Skeletal muscle satellite cell (primary cell): ENCODE measurements around the gene PACRG.
A peak's percentile ranks its signal among the peaks of the same experiment; 100 is the strongest.

Source experiments
- H3K27me3 ChIP-seq: 2 replicates; pipeline ENCODE4 v1.7.0; 2013; ENCODE audit warnings: low read length; ENCODE audit not compliant: control insufficient read depth, insufficient read depth
- H3K36me3 ChIP-seq: 2 replicates; pipeline ENCODE4 v1.7.0; 2013; ENCODE audit warnings: mild to moderate bottlenecking, control low read depth, low read length; ENCODE audit not compliant: insufficient read depth
- H3K4me1 ChIP-seq: 2 replicates; pipeline ENCODE4 v1.7.0; 2013; ENCODE audit warnings: low read length; ENCODE audit not compliant: control insufficient read depth, insufficient read depth
- H3K4me2 ChIP-seq: 2 replicates; pipeline ENCODE4 v1.7.0; 2013; ENCODE audit warnings: mild to moderate bottlenecking, low read length
- H3K4me3 ChIP-seq: 2 replicates; pipeline ENCODE4 v1.7.0; 2013; ENCODE audit warnings: low read length
- H3K9ac ChIP-seq: 2 replicates; pipeline ENCODE4 v1.7.0; 2013; ENCODE audit warnings: mild to moderate bottlenecking, low read depth, low read length, moderate library complexity
- H3K9me3 ChIP-seq: replicated peaks from 2 replicates; pipeline ENCODE4 v1.7.0; 2013; ENCODE audit warnings: mild to moderate bottlenecking, control low read depth, low read length

The PACRG gene

GRCh38 chr6:163169521-163169920 lies 441.7 kb downstream of the PACRG start:
- no peak overlapping the region for H3K4me2 ChIP-seq
- no peak overlapping the region for H3K4me3 ChIP-seq

GRCh38 chr6:163170294-163170883 lies 442.6 kb downstream of the PACRG start:
- no peaks in the 10 kb centered on the region for H3K36me3 ChIP-seq
- H3K4me3 ChIP-seq: no peak overlapping the region
- no peaks in the 10 kb centered on the region for H3K27me3 ChIP-seq
- H3K4me2 ChIP-seq: no peak overlapping the region
- H3K9ac ChIP-seq: no peak overlapping the region
- H3K9me3 ChIP-seq: no peaks in the 10 kb centered on the region
- no peaks in the 10 kb centered on the region for H3K4me1 ChIP-seq

More at GRCh38 chr6:163169521-163169920, 441.7 kb downstream of the PACRG start:
- no peaks in the 10 kb centered on the region for H3K27me3 ChIP-seq
- H3K36me3 ChIP-seq: no peaks in the 10 kb centered on the region
- no peaks in the 10 kb centered on the region for H3K9me3 ChIP-seq
- no peaks in the 10 kb centered on the region for H3K4me1 ChIP-seq
- no peak overlapping the region for H3K9ac ChIP-seq

- Histone ChIP-seq H3K27me3 (no peaks in the 10 kb centered on the region), H3K36me3 (no peaks in the 10 kb centered on the region), H3K4me1 (no peaks in the 10 kb centered on the region), H3K9ac (no peak overlapping the region), H3K4me2 (no peak overlapping the region), H3K4me3 (no peak overlapping the region), H3K9me3 (no peaks in the 10 kb centered on the region)
Observed at GRCh38 chr6:163173741-163174140, 446.0 kb downstream of the PACRG start.

- no peaks in the 10 kb centered on the region for H3K9me3 ChIP-seq
- no peak overlapping the region for H3K4me3 ChIP-seq
- no peak overlapping the region for H3K4me2 ChIP-seq
- no peaks in the 10 kb centered on the region for H3K36me3 ChIP-seq
- H3K4me1 ChIP-seq: no peaks in the 10 kb centered on the region
- no peaks in the 10 kb centered on the region for H3K27me3 ChIP-seq
- H3K9ac ChIP-seq: no peak overlapping the region
Observed at GRCh38 chr6:163175301-163175700, 447.5 kb downstream of the PACRG start.

- Histone ChIP-seq H3K36me3 (no peaks in the 10 kb centered on the region), H3K4me1 (no peaks in the 10 kb centered on the region), H3K9me3 (no peaks in the 10 kb centered on the region), H3K27me3 (no peaks in the 10 kb centered on the region), H3K9ac (no peak overlapping the region), H3K4me2 (no peak overlapping the region), H3K4me3 (no peak overlapping the region)
Observed at GRCh38 chr6:163176097-163176496, 448.3 kb downstream of the PACRG start.

GRCh38 chr6:163177007-163177406 lies 449.2 kb downstream of the PACRG start:
- Histone ChIP-seq H3K27me3 (no peaks in the 10 kb centered on the region), H3K4me2 (no peak overlapping the region), H3K9ac (no peak overlapping the region), H3K4me3 (no peak overlapping the region), H3K9me3 (no peaks in the 10 kb centered on the region), H3K36me3 (no peaks in the 10 kb centered on the region), H3K4me1 (no peaks in the 10 kb centered on the region)

GRCh38 chr6:163177892-163178420 lies 450.2 kb downstream of the PACRG start:
- Histone ChIP-seq H3K9ac (no peak overlapping the region), H3K27me3 (no peaks in the 10 kb centered on the region), H3K4me1 (no peaks in the 10 kb centered on the region)

GRCh38 chr6:163179061-163179460 lies 451.3 kb downstream of the PACRG start:
- H3K4me1 ChIP-seq: no peaks in the 10 kb centered on the region
- H3K36me3 ChIP-seq: no peaks in the 10 kb centered on the region
- no peak overlapping the region for H3K4me2 ChIP-seq
- no peak overlapping the region for H3K4me3 ChIP-seq
- H3K9ac ChIP-seq: no peak overlapping the region
- H3K9me3 ChIP-seq: no peaks in the 10 kb centered on the region
- no peaks in the 10 kb centered on the region for H3K27me3 ChIP-seq

More at GRCh38 chr6:163177892-163178420, 450.2 kb downstream of the PACRG start:
- Histone ChIP-seq H3K9me3 (no peaks in the 10 kb centered on the region), H3K4me3 (no peak overlapping the region), H3K36me3 (no peaks in the 10 kb centered on the region), H3K4me2 (no peak overlapping the region)

GRCh38 chr6:163179721-163180120 lies 451.9 kb downstream of the PACRG start:
- Histone ChIP-seq H3K36me3 (no peaks in the 10 kb centered on the region), H3K9me3 (no peaks in the 10 kb centered on the region), H3K4me2 (no peak overlapping the region), H3K9ac (no peak overlapping the region), H3K4me1 (no peaks in the 10 kb centered on the region), H3K27me3 (no peaks in the 10 kb centered on the region), H3K4me3 (no peak overlapping the region)

- Histone ChIP-seq H3K9ac (no peak overlapping the region), H3K4me3 (no peak overlapping the region), H3K4me1 (no peaks in the 10 kb centered on the region)
Observed at GRCh38 chr6:163180874-163181541, 453.2 kb downstream of the PACRG start.

GRCh38 chr6:163181666-163182180 lies 453.9 kb downstream of the PACRG start:
- no peaks in the 10 kb centered on the region for H3K36me3 ChIP-seq
- H3K4me1 ChIP-seq: no peaks in the 10 kb centered on the region
- H3K4me3 ChIP-seq: no peak overlapping the region
- no peak overlapping the region for H3K4me2 ChIP-seq
- no peak overlapping the region for H3K9ac ChIP-seq
- H3K9me3 ChIP-seq: no peaks in the 10 kb centered on the region
- no peaks in the 10 kb centered on the region for H3K27me3 ChIP-seq

More at GRCh38 chr6:163180874-163181541, 453.2 kb downstream of the PACRG start:
- H3K36me3 ChIP-seq: no peaks in the 10 kb centered on the region
- no peaks in the 10 kb centered on the region for H3K9me3 ChIP-seq
- no peaks in the 10 kb centered on the region for H3K27me3 ChIP-seq
- peak overlapping the region; percentile 55 for H3K4me2 ChIP-seq
